Caco-2 (cell line): ENCODE measurements around the gene PPP2CA. TPM values are rescaled to one million over a fixed set of nuclear protein-coding genes. Genes with fewer than 3 reads are reported as not detected.
A peak's percentile ranks its signal among the peaks of the same experiment; 100 is the strongest.

Experiments
- BruUV-seq: library from RNA; stranded (reverse); fragments of 400-500 nt; replicated peaks from 2 replicates; lab custom pipeline; 2021; lab: Mats Ljungman, UMichigan
- CTCF ChIA-PET: fragments of 300-600 bp; sonication (Branson Sonifier 250); formaldehyde crosslinking; loops from one replicate; lab custom pipeline; 2022; ENCODE audit warnings: antibody characterized with exemption; lab: Charles Lee
- POLR2A ChIA-PET: fragments of 300-600 bp; sonication (Branson Sonifier 250); formaldehyde crosslinking; loops from one replicate; lab custom pipeline; 2022; ENCODE audit warnings: antibody characterized with exemption; lab: Charles Lee
- DNase-seq, 2 experiments: peaks; one replicate each; pipeline versions ENCODE4 v3.0.0 to v3.0.0-alpha.2; 2020 to 2022
- H3K27me3 ChIP-seq: replicated peaks from 2 replicates; pipeline ENCODE4 v1.6.0; 2011; ENCODE audit warnings: low read length; ENCODE audit not compliant: control insufficient read depth, insufficient read depth
- H3K36me3 ChIP-seq: 2 replicates; pipeline ENCODE4 v1.5.1; 2011; ENCODE audit warnings: low read length; ENCODE audit not compliant: control insufficient read depth, insufficient read depth
- H3K4me1 ChIP-seq: fragments of 250-450 bp; sonication (Bioruptor Pico); 2 replicates; pipeline ENCODE4 v1.5.1; 2020; ENCODE audit warnings: mild to moderate bottlenecking
- H3K4me3 ChIP-seq: 2 replicates; pipeline ENCODE4 v1.5.1; 2011; ENCODE audit warnings: low read depth, mild to moderate bottlenecking, control low read depth, low read length
- H3K9me3 ChIP-seq: fragments of 250-450 bp; sonication (Bioruptor Pico); 2 replicates; pipeline ENCODE4 v1.5.1; 2020; ENCODE audit warnings: mild to moderate bottlenecking, moderate library complexity
- H3K27ac Mint-ChIP-seq: one replicate; pipeline ENCODE4 v1.8.0; 2022; ENCODE audit warnings: mixed read lengths; ENCODE audit not compliant: unreplicated experiment
- H3K27me3 Mint-ChIP-seq: one replicate; pipeline ENCODE4 v1.8.0; 2022; ENCODE audit warnings: mixed read lengths; ENCODE audit not compliant: insufficient read depth, unreplicated experiment
- H3K36me3 Mint-ChIP-seq: one replicate; pipeline ENCODE4 v1.8.0; 2022; ENCODE audit warnings: mild to moderate bottlenecking, mixed read lengths; ENCODE audit not compliant: insufficient read depth, unreplicated experiment
- H3K4me1 Mint-ChIP-seq: one replicate; pipeline ENCODE4 v1.8.0; 2022; ENCODE audit warnings: low read depth, mixed read lengths; ENCODE audit not compliant: unreplicated experiment
- H3K4me3 Mint-ChIP-seq: one replicate; pipeline ENCODE4 v1.8.0; 2022; ENCODE audit warnings: mild to moderate bottlenecking, moderate library complexity, mixed read lengths; ENCODE audit not compliant: unreplicated experiment
- H3K9me3 Mint-ChIP-seq: one replicate; pipeline ENCODE4 v1.8.0; 2022; ENCODE audit warnings: mixed read lengths; ENCODE audit not compliant: unreplicated experiment
- CTCF ChIP-seq, 2 experiments: fragments of 200-600 bp in 1 of 2; IDR thresholded peaks; 1 replicate in 1 of 2; 2 replicates in 1 of 2; pipeline versions ENCODE4 v1.5.1 to v1.8.0; 2011 to 2022; ENCODE audit warnings: antibody characterized with exemption in 1 of 2, control low read depth in 1 of 2, inconsistent platforms in 1 of 2, low read depth in 1 of 2, low read length in 1 of 2, mild to moderate bottlenecking in 1 of 2, moderate library complexity in 1 of 2; ENCODE audit not compliant: insufficient read depth in 1 of 2, severe bottlenecking in 1 of 2, unreplicated experiment in 1 of 2
- intact Hi-C: fragments of 100-400 bp; cut with micrococcal nuclease; formaldehyde crosslinking; loops from one replicate; pipeline ENCODE4 v1.10.0; 2022; ENCODE audit not compliant: unreplicated experiment
- total RNA-seq: library from RNA; stranded (reverse); gene quantifications from 2 replicates; pipeline ENCODE4 v1.2.3, GENCODE V29; 2022

The PPP2CA gene
- total RNA-seq, 1 experiment from 2014 or later, result 224 TPM

GRCh38 chr5:134250949-134251348 lies 25.1 kb upstream of the PPP2CA start:
- no peaks in the 10 kb centered on the region for H3K9me3 Mint-ChIP-seq
- ChIA-PET CTCF (interaction anchor here (0.7 kb wide), 1 partner anchor 246 kb away, joined by 4 read pairs; the partner anchor contains the start of gene VDAC1), POLR2A (no interaction called here)
- H3K4me3 Mint-ChIP-seq, result no peak overlapping the region
- intact Hi-C loops, result no loop called here
- H3K27me3 Mint-ChIP-seq, result no peaks in the 10 kb centered on the region
- no peak for TF ChIP-seq CTCF (IDR thresholded peaks at IDR 0.05; ENCODE audit: insufficient read depth in 1 of 2, low read depth in 1 of 2, low read length in 1 of 2, severe bottlenecking in 1 of 2, unreplicated experiment in 1 of 2)
- H3K9me3 ChIP-seq, result no peaks in the 10 kb centered on the region
- no peak overlapping the region for H3K27ac Mint-ChIP-seq
- H3K4me1 ChIP-seq, result peaks cover 30% of the 10 kb centered on the region
- no peaks in the 10 kb centered on the region for H3K27me3 ChIP-seq
- no peak overlapping the region for H3K4me3 ChIP-seq
- no peaks in the 10 kb centered on the region for H3K36me3 ChIP-seq
- no peaks in the 10 kb centered on the region for H3K36me3 Mint-ChIP-seq
- BruUV-seq, result no TSS peak
- DNase-seq, result peak in 1 of 2 experiments; percentile 23
- H3K4me1 Mint-ChIP-seq, result peaks cover 14% of the 10 kb centered on the region

GRCh38 chr5:134249469-134250379 lies 23.9 kb upstream of the PPP2CA start:
- peak in 1 of 2 experiments; percentile 30 for DNase-seq
- intact Hi-C loops, result no loop called here
- no peak for TF ChIP-seq CTCF (IDR thresholded peaks at IDR 0.05; ENCODE audit: insufficient read depth in 1 of 2, low read depth in 1 of 2, low read length in 1 of 2, severe bottlenecking in 1 of 2, unreplicated experiment in 1 of 2)
- Mint-ChIP-seq H3K4me1 (peaks cover 23% of the 10 kb centered on the region), H3K9me3 (no peaks in the 10 kb centered on the region), H3K27ac (peak overlapping the region; percentile 42), H3K36me3 (no peaks in the 10 kb centered on the region), H3K4me3 (no peak overlapping the region), H3K27me3 (no peaks in the 10 kb centered on the region)
- CTCF ChIA-PET, result interaction anchor here (0.7 kb wide), 1 partner anchor 14 kb away, joined by 3 read pairs; no protein-coding TSS in a partner anchor
- no peaks in the 10 kb centered on the region for H3K27me3 ChIP-seq
- no peaks in the 10 kb centered on the region for H3K9me3 ChIP-seq
- peaks cover 40% of the 10 kb centered on the region for H3K4me1 ChIP-seq
- H3K36me3 ChIP-seq, result no peaks in the 10 kb centered on the region
- no peak overlapping the region for H3K4me3 ChIP-seq
- POLR2A ChIA-PET, result no interaction called here
- no TSS peak for BruUV-seq

- H3K4me1 Mint-ChIP-seq, result peaks cover 21% of the 10 kb centered on the region
- no peak overlapping the region for H3K27ac Mint-ChIP-seq
- no TSS peak for BruUV-seq
- H3K4me1 ChIP-seq, result peaks cover 37% of the 10 kb centered on the region
- no peaks in the 10 kb centered on the region for H3K9me3 ChIP-seq
- intact Hi-C loops, result no loop called here
- CTCF ChIA-PET, result interaction anchor here (1.7 kb wide), 1 partner anchor 23 kb away, joined by 9 read pairs; the partner anchor contains the start of gene PPP2CA
- no peaks in the 10 kb centered on the region for H3K27me3 ChIP-seq
- no peak for DNase-seq
- no peak overlapping the region for H3K4me3 ChIP-seq
- H3K36me3 Mint-ChIP-seq, result no peaks in the 10 kb centered on the region
- POLR2A ChIA-PET, result interaction anchor here (0.6 to 1.6 kb wide), 3 partner anchors 10 to 71 kb away, joined by 3 to 8 read pairs (median 5); partner anchors contain the start of genes PPP2CA and SKP1
- H3K4me3 Mint-ChIP-seq, result no peak overlapping the region
- H3K36me3 ChIP-seq, result no peaks in the 10 kb centered on the region
- H3K9me3 Mint-ChIP-seq, result no peaks in the 10 kb centered on the region
- H3K27me3 Mint-ChIP-seq, result no peaks in the 10 kb centered on the region
- no peak for TF ChIP-seq CTCF (IDR thresholded peaks at IDR 0.05; ENCODE audit: insufficient read depth in 1 of 2, low read depth in 1 of 2, low read length in 1 of 2, severe bottlenecking in 1 of 2, unreplicated experiment in 1 of 2)
Measured at GRCh38 chr5:134248256-134248655, 22.4 kb upstream of the PPP2CA start.
